Neuronal stem cell (in vitro differentiated cells): ENCODE data around the gene WDR20.

Experiments used
- DNase-seq: peaks from one replicate; pipeline ENCODE4 v3.0.0-alpha.2; 2013; ENCODE audit warnings: low spot score
- H2AFZ ChIP-seq: one replicate; pipeline ENCODE4 v1.6.1; 2013; ENCODE audit warnings: mild to moderate bottlenecking, low read length, inconsistent platforms
- H2AK5ac ChIP-seq: 2 replicates; pipeline ENCODE4 v1.6.1; 2013; ENCODE audit warnings: low read depth, mild to moderate bottlenecking, inconsistent platforms, low read length, moderate library complexity, mixed read lengths
- H2BK120ac ChIP-seq: 2 replicates; pipeline ENCODE4 v1.6.1; 2013; ENCODE audit warnings: low read depth, mild to moderate bottlenecking, inconsistent platforms, low read length, moderate library complexity, mixed read lengths
- H2BK12ac ChIP-seq: one replicate; pipeline ENCODE4 v1.6.1; 2013; ENCODE audit warnings: low read length, inconsistent platforms
- H2BK15ac ChIP-seq: 2 replicates; pipeline ENCODE4 v1.6.1; 2013; ENCODE audit warnings: mild to moderate bottlenecking, low read length, inconsistent platforms, mixed read lengths
- H2BK5ac ChIP-seq: one replicate; pipeline ENCODE4 v1.6.1; 2013; ENCODE audit warnings: inconsistent platforms, mild to moderate bottlenecking, low read length, moderate library complexity
- H3K14ac ChIP-seq: one replicate; pipeline ENCODE4 v1.6.1; 2013; ENCODE audit warnings: low read length, inconsistent platforms
- H3K18ac ChIP-seq: 2 replicates; pipeline ENCODE4 v1.6.1; 2013; ENCODE audit warnings: low read length, inconsistent platforms
- H3K23ac ChIP-seq: 2 replicates; pipeline ENCODE4 v1.6.1; 2013; ENCODE audit warnings: low read depth, mild to moderate bottlenecking, mixed read lengths, low read length, inconsistent platforms; ENCODE audit not compliant: poor library complexity
- H3K27ac ChIP-seq: replicated peaks from 3 replicates; pipeline ENCODE4 v1.5.1; 2013; ENCODE audit warnings: low read length, inconsistent platforms
- H3K27me3 ChIP-seq, 3 experiments: 2 replicates each; pipeline ENCODE4 v1.6.1; 2013; ENCODE audit warnings: low read length in 3 of 3, mild to moderate bottlenecking in 2 of 3, inconsistent platforms in 1 of 3, low read depth in 1 of 3, mixed read lengths in 1 of 3, moderate library complexity in 1 of 3; ENCODE audit not compliant: control insufficient read depth in 3 of 3, insufficient read depth in 3 of 3
- H3K36me3 ChIP-seq, 2 donors: replicated peaks in 1 of 2; 2 replicates each; pipeline ENCODE4 v1.6.1; 2013; ENCODE audit warnings: low read length in 2 of 2; ENCODE audit not compliant: control insufficient read depth in 2 of 2, insufficient read depth in 2 of 2
- H3K4ac ChIP-seq: 2 replicates; pipeline ENCODE4 v1.6.1; 2013; ENCODE audit warnings: inconsistent platforms, mild to moderate bottlenecking, low read length, moderate library complexity
- H3K4me1 ChIP-seq, 2 donors: 1 replicate in 1 of 2; 2 replicates in 1 of 2; pipeline ENCODE4 v1.6.1; 2013; ENCODE audit warnings: low read length in 2 of 2, low read depth in 1 of 2; ENCODE audit not compliant: control insufficient read depth in 2 of 2, insufficient read depth in 1 of 2
- H3K4me2 ChIP-seq: one replicate; pipeline ENCODE4 v1.6.1; 2013; ENCODE audit warnings: mild to moderate bottlenecking, low read length, inconsistent platforms; ENCODE audit not compliant: insufficient read depth, poor library complexity, severe bottlenecking
- H3K4me3 ChIP-seq, 2 donors: 2 replicates each; pipeline ENCODE4 v1.5.1; 2013; ENCODE audit warnings: low read length in 2 of 2, mild to moderate bottlenecking in 2 of 2, inconsistent platforms in 1 of 2, moderate library complexity in 1 of 2
- H3K79me1 ChIP-seq: one replicate; pipeline ENCODE4 v1.6.1; 2013; ENCODE audit warnings: low read depth, mild to moderate bottlenecking, inconsistent platforms, low read length, moderate library complexity
- H3K9ac ChIP-seq: one replicate; pipeline ENCODE4 v1.6.1; 2013; ENCODE audit warnings: mild to moderate bottlenecking, low read depth, low read length, inconsistent platforms; ENCODE audit not compliant: poor library complexity
- H3K9me3 ChIP-seq, 2 donors: replicated peaks in 1 of 2; 2 replicates each; pipeline versions ENCODE3 to v1.6.1; 2013; ENCODE audit warnings: low read length in 2 of 2, mild to moderate bottlenecking in 2 of 2, inconsistent platforms in 1 of 2, low read depth in 1 of 2, mixed read lengths in 1 of 2, moderate library complexity in 1 of 2; ENCODE audit not compliant: control insufficient read depth in 2 of 2, insufficient read depth in 1 of 2
- H4K8ac ChIP-seq: one replicate; pipeline ENCODE4 v1.6.1; 2013; ENCODE audit warnings: low read depth, mild to moderate bottlenecking, inconsistent platforms, low read length, moderate library complexity
- H4K91ac ChIP-seq: one replicate; pipeline ENCODE4 v1.6.1; 2013; ENCODE audit warnings: low read length, low read depth, mild to moderate bottlenecking, inconsistent platforms; ENCODE audit not compliant: poor library complexity
- WGBS, 2 donors: extraction: QIAGEN DNeasy Blood & Tissue Kit; methylation state at CpG; one replicate each; pipeline ENCODE4 v1.1.7; 2013; ENCODE audit warnings: missing lambda C conversion rate in 2 of 2, mixed read lengths in 1 of 2; ENCODE audit not compliant: insufficient read length in 2 of 2, insufficient replicate concordance in 1 of 2; ENCODE audit errors: extremely low coverage in 2 of 2; 5-methylcytosine and 5-hydroxymethylcytosine counted together

WDR20 gene

GRCh38 chr14:102162487-102162886 is 22.8 kb downstream of the WDR20 start:
- H3K4ac ChIP-seq = no peak overlapping the region
- WGBS, 2 donors = no CpG with 5 or more reads among the region's 4 CpGs
- H3K4me1 ChIP-seq = no peaks in the 10 kb centered on the region
- no peak overlapping the region for H4K8ac ChIP-seq
- no peak overlapping the region for H3K14ac ChIP-seq
- no peak overlapping the region for H2BK5ac ChIP-seq
- no peak overlapping the region for H3K9ac ChIP-seq
- H3K23ac ChIP-seq = no peak overlapping the region
- DNase-seq = no peak
- H3K4me2 ChIP-seq = no peak overlapping the region
- no peak overlapping the region for H3K27ac ChIP-seq
- H2AFZ ChIP-seq = no peak overlapping the region
- H3K36me3 ChIP-seq = peaks cover 0 to 16% of the 10 kb centered on the region in 2 donors
- H3K18ac ChIP-seq = no peak overlapping the region
- H4K91ac ChIP-seq = no peak overlapping the region
- H2AK5ac ChIP-seq = no peak overlapping the region
- H3K9me3 ChIP-seq = no peaks in the 10 kb centered on the region
- H2BK120ac ChIP-seq = no peak overlapping the region
- peaks cover 2% of the 10 kb centered on the region for H3K79me1 ChIP-seq
- H3K4me3 ChIP-seq = no peak overlapping the region
- H2BK15ac ChIP-seq = no peak overlapping the region
- H3K27me3 ChIP-seq = no peaks in the 10 kb centered on the region
- no peak overlapping the region for H2BK12ac ChIP-seq

- Histone ChIP-seq H2BK12ac (no peak overlapping the region), H3K4me1 (no peaks in the 10 kb centered on the region), H4K8ac (no peak overlapping the region), H3K14ac (no peak overlapping the region), H3K9ac (no peak overlapping the region), H3K9me3 (no peaks in the 10 kb centered on the region), H3K27me3 (no peaks in the 10 kb centered on the region), H2BK5ac (no peak overlapping the region), H2AK5ac (no peak overlapping the region), H3K23ac (no peak overlapping the region), H3K4ac (no peak overlapping the region), H3K18ac (no peak overlapping the region), H4K91ac (no peak overlapping the region), H2BK15ac (no peak overlapping the region), H2BK120ac (no peak overlapping the region), H3K27ac (no peak overlapping the region), H3K36me3 (peaks cover 0 to 11% of the 10 kb centered on the region in 2 donors), H2AFZ (no peak overlapping the region), H3K4me3 (no peak overlapping the region), H3K79me1 (no peaks in the 10 kb centered on the region), H3K4me2 (no peak overlapping the region)
- no CpG with 5 or more reads among the region's 4 CpGs for WGBS, 2 donors
- no peak for DNase-seq
Measured at GRCh38 chr14:102164241-102164641, 24.5 kb downstream of the WDR20 start.

GRCh38 chr14:102164965-102165364 is 25.3 kb downstream of the WDR20 start:
- H3K14ac ChIP-seq = no peak overlapping the region
- no peak overlapping the region for H4K91ac ChIP-seq
- no peak overlapping the region for H2AK5ac ChIP-seq
- no peaks in the 10 kb centered on the region for H3K4me1 ChIP-seq
- WGBS, 2 donors = no CpG with 5 or more reads among the region's 4 CpGs
- no peak overlapping the region for H3K4me2 ChIP-seq
- no peak overlapping the region for H2BK120ac ChIP-seq
- no peaks in the 10 kb centered on the region for H3K79me1 ChIP-seq
- no peak overlapping the region for H2BK15ac ChIP-seq
- H3K9me3 ChIP-seq = no peaks in the 10 kb centered on the region
- H3K18ac ChIP-seq = no peak overlapping the region
- no peak for DNase-seq
- H3K23ac ChIP-seq = no peak overlapping the region
- H3K9ac ChIP-seq = no peak overlapping the region
- no peak overlapping the region for H2BK12ac ChIP-seq
- H3K36me3 ChIP-seq = peaks cover 0 to 5% of the 10 kb centered on the region in 2 donors
- H3K27ac ChIP-seq = no peak overlapping the region
- no peaks in the 10 kb centered on the region for H3K27me3 ChIP-seq
- H3K4me3 ChIP-seq = no peak overlapping the region
- H2BK5ac ChIP-seq = no peak overlapping the region
- H3K4ac ChIP-seq = no peak overlapping the region
- no peak overlapping the region for H4K8ac ChIP-seq
- H2AFZ ChIP-seq = no peak overlapping the region

- WGBS, 2 donors = no CpG with 5 or more reads among the region's 3 CpGs
- Histone ChIP-seq H3K4me3 (no peak overlapping the region), H3K36me3 (no peaks in the 10 kb centered on the region)
Measured at GRCh38 chr14:102170061-102170460, 30.4 kb downstream of the WDR20 start.

More at GRCh38 chr14:102170061-102170460, 30.4 kb downstream of the WDR20 start:
- Histone ChIP-seq H3K23ac (no peak overlapping the region), H3K4me1 (no peaks in the 10 kb centered on the region), H2AK5ac (no peak overlapping the region), H3K27me3 (no peaks in the 10 kb centered on the region), H4K8ac (no peak overlapping the region), H3K4ac (no peak overlapping the region), H3K79me1 (peaks cover 2% of the 10 kb centered on the region), H3K27ac (no peak overlapping the region), H3K9ac (no peak overlapping the region), H3K14ac (no peak overlapping the region), H3K9me3 (no peaks in the 10 kb centered on the region), H2BK15ac (no peak overlapping the region), H2AFZ (no peak overlapping the region), H2BK120ac (no peak overlapping the region), H2BK5ac (no peak overlapping the region), H3K4me2 (no peak overlapping the region), H2BK12ac (no peak overlapping the region), H3K18ac (no peak overlapping the region), H4K91ac (no peak overlapping the region)
- DNase-seq = no peak
